Measurements from ENCODE around the gene OR4F6.

The OR4F6 gene

DNA sequence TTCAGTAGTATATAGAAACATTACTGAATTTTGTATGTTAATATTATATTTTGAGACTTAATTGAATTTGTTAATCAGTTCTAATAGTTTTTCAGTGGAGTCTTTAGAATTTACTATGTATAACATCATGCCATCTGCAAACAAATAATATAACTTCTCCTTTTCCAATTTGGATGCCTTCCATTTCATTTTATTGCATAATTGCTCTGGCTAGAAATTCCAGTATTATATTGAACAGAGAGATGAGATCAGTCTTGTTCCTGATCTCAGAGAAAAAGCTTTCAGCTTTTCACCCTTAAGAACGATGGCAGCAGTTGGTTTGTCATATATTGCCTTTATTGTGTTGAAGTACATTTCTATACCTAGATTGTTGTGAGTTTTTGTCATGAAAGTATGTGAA, 49.0 kb downstream of the OR4F6 start:
- TF ChIP-seq SIN3A (IDR thresholded peaks at IDR 0.05; ENCODE audit: borderline replicate concordance, insufficient read depth, low read length) (no peak), POLR2AphosphoS5 (IDR thresholded peaks at IDR 0.05; ENCODE audit: low read depth, low read length) (no peak), FOXP2 (optimal IDR thresholded peaks at IDR 0.05; ENCODE audit: borderline replicate concordance, extremely low read depth, extremely low read length, insufficient read depth) (no peak), TAF1 (IDR thresholded peaks at IDR 0.05; ENCODE audit: borderline replicate concordance, insufficient read depth, low read length) (no peak)
- TF ChIP-seq, protein P1, sequence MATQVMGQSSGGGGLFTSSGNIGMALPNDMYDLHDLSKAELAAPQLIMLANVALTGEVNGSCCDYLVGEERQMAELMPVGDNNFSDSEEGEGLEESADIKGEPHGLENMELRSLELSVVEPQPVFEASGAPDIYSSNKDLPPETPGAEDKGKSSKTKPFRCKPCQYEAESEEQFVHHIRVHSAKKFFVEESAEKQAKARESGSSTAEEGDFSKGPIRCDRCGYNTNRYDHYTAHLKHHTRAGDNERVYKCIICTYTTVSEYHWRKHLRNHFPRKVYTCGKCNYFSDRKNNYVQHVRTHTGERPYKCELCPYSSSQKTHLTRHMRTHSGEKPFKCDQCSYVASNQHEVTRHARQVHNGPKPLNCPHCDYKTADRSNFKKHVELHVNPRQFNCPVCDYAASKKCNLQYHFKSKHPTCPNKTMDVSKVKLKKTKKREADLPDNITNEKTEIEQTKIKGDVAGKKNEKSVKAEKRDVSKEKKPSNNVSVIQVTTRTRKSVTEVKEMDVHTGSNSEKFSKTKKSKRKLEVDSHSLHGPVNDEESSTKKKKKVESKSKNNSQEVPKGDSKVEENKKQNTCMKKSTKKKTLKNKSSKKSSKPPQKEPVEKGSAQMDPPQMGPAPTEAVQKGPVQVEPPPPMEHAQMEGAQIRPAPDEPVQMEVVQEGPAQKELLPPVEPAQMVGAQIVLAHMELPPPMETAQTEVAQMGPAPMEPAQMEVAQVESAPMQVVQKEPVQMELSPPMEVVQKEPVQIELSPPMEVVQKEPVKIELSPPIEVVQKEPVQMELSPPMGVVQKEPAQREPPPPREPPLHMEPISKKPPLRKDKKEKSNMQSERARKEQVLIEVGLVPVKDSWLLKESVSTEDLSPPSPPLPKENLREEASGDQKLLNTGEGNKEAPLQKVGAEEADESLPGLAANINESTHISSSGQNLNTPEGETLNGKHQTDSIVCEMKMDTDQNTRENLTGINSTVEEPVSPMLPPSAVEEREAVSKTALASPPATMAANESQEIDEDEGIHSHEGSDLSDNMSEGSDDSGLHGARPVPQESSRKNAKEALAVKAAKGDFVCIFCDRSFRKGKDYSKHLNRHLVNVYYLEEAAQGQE (IDR thresholded peaks at IDR 0.05; ENCODE audit: insufficient read depth in 1 of 2, low read depth in 2 of 2, low read length in 2 of 2) = no peak

All from PFSK-1 (cell line).